GM12878 (cell line): ENCODE results near the gene CEP63.

Experiments used
- BRCA1 ChIP-seq: IDR thresholded peaks from 2 replicates; pipeline ENCODE4 v1.6.1; 2011; ENCODE audit warnings: low read depth, low read length, improper control_type of control experiment
- CBX3 ChIP-seq: fragments of 200-600 bp; sonication (generic); IDR thresholded peaks from 2 replicates; pipeline ENCODE4 v1.6.1; 2016; ENCODE audit warnings: low read depth, borderline replicate concordance
- CREM ChIP-seq: IDR thresholded peaks from 2 replicates; pipeline ENCODE4 v1.6.1; 2014; ENCODE audit warnings: antibody characterized with exemption, low read depth
- DPF2 ChIP-seq: fragments of 450-650 bp; IDR thresholded peaks from 2 replicates; pipeline ENCODE4 v1.6.1; 2017; ENCODE audit warnings: mild to moderate bottlenecking
- EZH2 ChIP-seq: IDR thresholded peaks from 2 replicates; pipeline ENCODE4 v1.6.1; 2012; ENCODE audit warnings: low read depth, mild to moderate bottlenecking, control low read depth, inconsistent platforms, low read length, borderline replicate concordance; ENCODE audit not compliant: control insufficient read depth
- IKZF1 ChIP-seq: fragments of 450-650 bp; conservative IDR thresholded peaks from 2 replicates; pipeline ENCODE4 v1.6.1; 2017; ENCODE audit warnings: antibody characterized with exemption, mild to moderate bottlenecking
- JUNB ChIP-seq: IDR thresholded peaks from 2 replicates; pipeline ENCODE4 v1.6.1; 2016; ENCODE audit warnings: antibody characterized with exemption, mild to moderate bottlenecking
- POLR2A ChIP-seq: IDR thresholded peaks from 2 replicates; pipeline ENCODE4 v1.6.1; 2011; ENCODE audit warnings: low read depth, mild to moderate bottlenecking, low read length
- POLR2AphosphoS5 ChIP-seq: IDR thresholded peaks from 2 replicates; pipeline ENCODE4 v1.6.1; 2011; ENCODE audit warnings: mild to moderate bottlenecking, low read length, inconsistent platforms
- RAD21 ChIP-seq: IDR thresholded peaks from 2 replicates; pipeline ENCODE4 v1.6.1; 2011; ENCODE audit warnings: mild to moderate bottlenecking, low read depth, low read length, moderate library complexity; ENCODE audit not compliant: insufficient read depth
- SMAD5 ChIP-seq: IDR thresholded peaks from 2 replicates; pipeline ENCODE4 v1.6.1; 2016; ENCODE audit warnings: antibody characterized with exemption, low read depth
- TF ChIP-seq, protein P1 (sequence below): IDR thresholded peaks from 2 replicates; pipeline ENCODE4 v1.6.1; 2011; ENCODE audit warnings: low read depth, mild to moderate bottlenecking, low read length, moderate library complexity, borderline replicate concordance; ENCODE audit errors: extremely low read depth
- TF ChIP-seq, protein P2 (sequence below): fragments of 450-650 bp; IDR thresholded peaks from 2 replicates; pipeline ENCODE4 v1.6.1; 2016; ENCODE audit warnings: mild to moderate bottlenecking, moderate library complexity, borderline replicate concordance
- TF ChIP-seq, protein P3 (sequence below), 3 experiments: IDR thresholded peaks in 2 of 3; conservative IDR thresholded peaks in 1 of 3; 2 replicates each; pipeline ENCODE4 v1.5.1; 2011; ENCODE audit warnings: low read depth in 3 of 3, low read length in 3 of 3, mild to moderate bottlenecking in 3 of 3, control low read depth in 2 of 3, moderate library complexity in 2 of 3, inconsistent platforms in 1 of 3, mixed read lengths in 1 of 3; ENCODE audit not compliant: control insufficient read depth in 2 of 3, insufficient read depth in 1 of 3; ENCODE audit errors: extremely low read depth in 1 of 3

DNA sequence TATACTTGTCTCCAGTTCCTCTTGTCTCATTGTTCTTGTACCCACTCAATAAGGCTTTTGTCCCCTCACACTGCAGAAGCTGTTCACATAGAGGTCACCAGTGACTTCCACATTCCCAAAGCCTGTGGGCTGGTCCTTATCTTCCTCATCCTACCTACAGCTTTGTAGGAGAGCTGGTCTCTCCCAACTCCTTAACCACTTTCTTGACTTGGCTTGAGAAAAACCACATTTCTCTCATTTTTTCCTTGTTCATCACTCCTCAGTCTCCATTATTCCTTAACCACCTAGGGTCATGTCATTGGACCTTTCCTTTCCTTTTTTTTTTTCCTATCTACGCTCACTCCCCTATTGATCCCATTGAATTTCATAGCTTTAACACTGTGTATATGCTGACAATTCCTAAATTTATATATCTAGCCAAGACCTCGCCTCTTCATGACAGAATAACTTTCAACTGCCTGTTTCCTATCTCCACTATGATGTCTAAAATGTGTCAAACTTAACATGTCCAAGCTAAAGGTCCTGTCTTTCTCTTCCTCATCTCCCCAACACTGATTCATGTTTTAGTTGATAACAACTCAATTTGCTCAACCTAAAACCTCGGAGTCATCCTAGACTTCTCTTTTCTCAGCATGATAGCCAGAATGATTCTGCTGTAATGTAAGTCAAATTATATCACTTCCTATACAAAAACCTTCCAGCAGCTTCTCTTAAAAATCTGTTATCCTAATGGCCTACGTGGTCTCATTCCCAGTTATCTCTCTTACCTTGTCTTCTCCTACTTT lies 49.5 kb downstream of the CEP63 start:
- TF ChIP-seq RAD21 (no peak), EZH2 (no peak), POLR2AphosphoS5 (no peak), CREM (no peak), BRCA1 (no peak), CBX3 (no peak), JUNB (no peak), SMAD5 (no peak), IKZF1 (no peak), POLR2A (no peak), DPF2 (no peak)
- TF ChIP-seq, protein P1, sequence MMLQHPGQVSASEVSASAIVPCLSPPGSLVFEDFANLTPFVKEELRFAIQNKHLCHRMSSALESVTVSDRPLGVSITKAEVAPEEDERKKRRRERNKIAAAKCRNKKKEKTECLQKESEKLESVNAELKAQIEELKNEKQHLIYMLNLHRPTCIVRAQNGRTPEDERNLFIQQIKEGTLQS = no peak
- TF ChIP-seq, protein P2, sequence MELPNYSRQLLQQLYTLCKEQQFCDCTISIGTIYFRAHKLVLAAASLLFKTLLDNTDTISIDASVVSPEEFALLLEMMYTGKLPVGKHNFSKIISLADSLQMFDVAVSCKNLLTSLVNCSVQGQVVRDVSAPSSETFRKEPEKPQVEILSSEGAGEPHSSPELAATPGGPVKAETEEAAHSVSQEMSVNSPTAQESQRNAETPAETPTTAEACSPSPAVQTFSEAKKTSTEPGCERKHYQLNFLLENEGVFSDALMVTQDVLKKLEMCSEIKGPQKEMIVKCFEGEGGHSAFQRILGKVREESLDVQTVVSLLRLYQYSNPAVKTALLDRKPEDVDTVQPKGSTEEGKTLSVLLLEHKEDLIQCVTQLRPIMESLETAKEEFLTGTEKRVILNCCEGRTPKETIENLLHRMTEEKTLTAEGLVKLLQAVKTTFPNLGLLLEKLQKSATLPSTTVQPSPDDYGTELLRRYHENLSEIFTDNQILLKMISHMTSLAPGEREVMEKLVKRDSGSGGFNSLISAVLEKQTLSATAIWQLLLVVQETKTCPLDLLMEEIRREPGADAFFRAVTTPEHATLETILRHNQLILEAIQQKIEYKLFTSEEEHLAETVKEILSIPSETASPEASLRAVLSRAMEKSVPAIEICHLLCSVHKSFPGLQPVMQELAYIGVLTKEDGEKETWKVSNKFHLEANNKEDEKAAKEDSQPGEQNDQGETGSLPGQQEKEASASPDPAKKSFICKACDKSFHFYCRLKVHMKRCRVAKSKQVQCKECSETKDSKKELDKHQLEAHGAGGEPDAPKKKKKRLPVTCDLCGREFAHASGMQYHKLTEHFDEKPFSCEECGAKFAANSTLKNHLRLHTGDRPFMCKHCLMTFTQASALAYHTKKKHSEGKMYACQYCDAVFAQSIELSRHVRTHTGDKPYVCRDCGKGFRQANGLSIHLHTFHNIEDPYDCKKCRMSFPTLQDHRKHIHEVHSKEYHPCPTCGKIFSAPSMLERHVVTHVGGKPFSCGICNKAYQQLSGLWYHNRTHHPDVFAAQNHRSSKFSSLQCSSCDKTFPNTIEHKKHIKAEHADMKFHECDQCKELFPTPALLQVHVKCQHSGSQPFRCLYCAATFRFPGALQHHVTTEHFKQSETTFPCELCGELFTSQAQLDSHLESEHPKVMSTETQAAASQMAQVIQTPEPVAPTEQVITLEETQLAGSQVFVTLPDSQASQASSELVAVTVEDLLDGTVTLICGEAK = no peak
- TF ChIP-seq, protein P3, sequence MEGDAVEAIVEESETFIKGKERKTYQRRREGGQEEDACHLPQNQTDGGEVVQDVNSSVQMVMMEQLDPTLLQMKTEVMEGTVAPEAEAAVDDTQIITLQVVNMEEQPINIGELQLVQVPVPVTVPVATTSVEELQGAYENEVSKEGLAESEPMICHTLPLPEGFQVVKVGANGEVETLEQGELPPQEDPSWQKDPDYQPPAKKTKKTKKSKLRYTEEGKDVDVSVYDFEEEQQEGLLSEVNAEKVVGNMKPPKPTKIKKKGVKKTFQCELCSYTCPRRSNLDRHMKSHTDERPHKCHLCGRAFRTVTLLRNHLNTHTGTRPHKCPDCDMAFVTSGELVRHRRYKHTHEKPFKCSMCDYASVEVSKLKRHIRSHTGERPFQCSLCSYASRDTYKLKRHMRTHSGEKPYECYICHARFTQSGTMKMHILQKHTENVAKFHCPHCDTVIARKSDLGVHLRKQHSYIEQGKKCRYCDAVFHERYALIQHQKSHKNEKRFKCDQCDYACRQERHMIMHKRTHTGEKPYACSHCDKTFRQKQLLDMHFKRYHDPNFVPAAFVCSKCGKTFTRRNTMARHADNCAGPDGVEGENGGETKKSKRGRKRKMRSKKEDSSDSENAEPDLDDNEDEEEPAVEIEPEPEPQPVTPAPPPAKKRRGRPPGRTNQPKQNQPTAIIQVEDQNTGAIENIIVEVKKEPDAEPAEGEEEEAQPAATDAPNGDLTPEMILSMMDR (IDR thresholded peaks at IDR 0.05 in 2 of 3, conservative IDR thresholded peaks at IDR 0.05 in 1 of 3; ENCODE audit: control insufficient read depth in 2 of 3, extremely low read depth in 1 of 3, insufficient read depth in 1 of 3, low read depth in 3 of 3, low read length in 3 of 3) = no peak
